CD4-positive, alpha-beta T cell treated with Interleukin-2 at 100 ng/mL for 4 hours (primary cell): ENCODE measurements around the gene MEOX2.

Experiments used
- DNase-seq: peaks from one replicate; pipeline ENCODE4 v3.0.0-alpha.2; 2020; ENCODE audit warnings: low spot score

The MEOX2 gene

DNA sequence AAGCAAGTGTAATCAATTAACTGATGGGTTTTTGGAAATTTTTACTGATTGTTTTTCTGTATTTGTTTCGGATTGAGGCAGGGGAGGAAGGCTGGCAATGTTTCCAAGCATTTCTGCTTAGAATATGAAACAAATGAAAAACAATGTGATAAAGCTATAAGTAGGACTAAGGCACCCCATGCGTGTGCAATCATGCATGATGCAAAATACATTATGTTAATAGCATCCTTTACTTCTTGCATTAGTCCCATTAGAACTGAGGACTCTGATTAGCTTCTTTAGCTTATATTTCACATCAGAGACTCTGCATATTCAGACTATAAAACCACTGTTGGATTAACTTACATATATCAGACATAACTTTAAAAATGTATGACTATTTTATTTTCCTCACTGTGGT, 76.0 kb downstream of the MEOX2 start:
- DNase-seq, result no peak

DNA sequence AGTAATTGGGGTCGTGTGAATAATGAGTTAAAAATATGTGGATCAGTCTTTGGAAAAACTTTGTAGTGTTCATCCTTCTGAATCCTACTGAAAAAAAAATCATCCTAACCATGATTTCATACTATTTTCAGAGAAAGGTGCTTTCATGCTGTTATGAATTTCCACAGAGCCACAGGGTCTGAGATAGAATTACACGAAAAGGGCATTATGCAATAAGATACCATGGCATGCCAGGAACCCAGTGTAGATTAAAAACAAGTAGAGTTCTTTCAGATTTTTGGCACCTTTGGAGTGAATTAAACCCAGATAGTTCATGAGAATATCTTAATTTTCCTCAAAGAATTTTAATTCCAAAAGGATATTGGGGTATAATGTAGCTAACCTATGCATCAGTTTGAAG, 77.2 kb downstream of the MEOX2 start:
- no peak for DNase-seq

DNA sequence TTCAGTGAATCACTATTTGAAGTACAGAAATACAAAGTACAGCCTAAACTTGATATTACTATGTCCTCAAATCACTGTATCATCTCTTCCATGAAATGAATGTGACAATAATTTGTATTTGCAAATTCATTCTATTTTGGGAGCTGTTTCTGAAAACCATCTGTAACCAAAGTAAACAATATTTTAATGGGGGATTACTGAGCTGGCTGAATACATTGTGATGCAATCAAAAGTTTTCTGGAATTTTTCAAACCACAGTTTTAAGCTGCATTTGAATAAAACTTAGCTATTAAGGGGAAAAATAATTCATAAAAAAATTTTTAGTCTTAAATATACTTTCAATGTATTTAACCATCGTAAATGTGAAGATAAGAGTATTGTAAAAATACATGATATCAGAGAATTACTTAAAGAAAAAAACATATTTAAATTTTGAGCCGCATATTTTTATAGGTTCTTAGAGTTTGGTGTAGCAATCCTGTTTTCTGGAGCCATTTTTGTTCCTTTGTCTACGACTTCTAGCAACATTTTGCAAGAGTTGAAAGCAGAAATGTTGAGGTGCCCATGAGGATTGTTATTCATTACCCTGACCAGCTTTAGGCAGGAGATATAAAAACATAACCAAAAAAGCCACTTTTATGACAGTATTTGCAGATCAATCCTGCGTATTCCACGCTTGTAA, 78.8 kb downstream of the MEOX2 start:
- DNase-seq, result no peak

DNA sequence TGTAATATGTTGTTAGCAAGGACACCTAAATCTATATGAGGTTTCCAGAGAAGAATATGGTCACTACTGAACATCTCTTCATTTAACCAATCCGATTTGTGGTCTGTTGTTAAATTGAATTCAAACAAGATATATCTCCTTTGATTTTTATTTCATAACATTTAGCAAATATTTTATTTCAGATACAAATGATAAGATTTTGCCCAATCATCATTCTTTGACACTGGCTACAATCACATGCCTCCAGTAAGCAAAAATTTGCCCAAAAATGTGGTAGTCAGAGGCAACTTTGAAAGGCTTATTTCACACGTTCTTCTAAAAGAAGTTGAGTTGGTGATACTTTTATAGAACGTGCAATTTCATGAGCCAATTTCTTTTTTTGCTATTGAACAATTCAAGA, 79.9 kb downstream of the MEOX2 start:
- no peak for DNase-seq

- DNase-seq, result no peak
These were observed 82.3 kb downstream of the MEOX2 start for GRCh38 chr7:15604166-15604565.

- no peak for DNase-seq
These were observed 83.4 kb downstream of the MEOX2 start for GRCh38 chr7:15603124-15603523.

GRCh38 chr7:15602236-15602635, 84.2 kb downstream of the MEOX2 start:
- no peak for DNase-seq

DNA sequence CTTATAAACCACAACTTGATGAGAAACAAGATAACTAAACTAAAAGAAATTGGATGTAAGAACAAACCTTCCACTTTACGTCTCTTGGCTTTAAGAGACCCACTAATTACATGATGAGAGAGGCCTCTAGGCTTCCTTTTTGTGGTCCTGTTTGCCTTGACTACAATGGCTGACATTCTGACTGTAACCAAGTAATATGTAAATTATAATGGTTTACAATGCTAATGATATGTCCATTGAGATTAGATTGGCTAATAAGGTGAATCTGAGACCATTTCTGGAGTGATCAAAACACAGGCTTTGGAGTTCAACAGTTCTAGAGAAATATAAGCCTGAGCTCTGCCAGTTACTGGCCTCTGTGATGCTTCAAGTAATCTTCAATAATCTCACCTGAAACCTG, 85.3 kb downstream of the MEOX2 start:
- DNase-seq, result no peak

DNA sequence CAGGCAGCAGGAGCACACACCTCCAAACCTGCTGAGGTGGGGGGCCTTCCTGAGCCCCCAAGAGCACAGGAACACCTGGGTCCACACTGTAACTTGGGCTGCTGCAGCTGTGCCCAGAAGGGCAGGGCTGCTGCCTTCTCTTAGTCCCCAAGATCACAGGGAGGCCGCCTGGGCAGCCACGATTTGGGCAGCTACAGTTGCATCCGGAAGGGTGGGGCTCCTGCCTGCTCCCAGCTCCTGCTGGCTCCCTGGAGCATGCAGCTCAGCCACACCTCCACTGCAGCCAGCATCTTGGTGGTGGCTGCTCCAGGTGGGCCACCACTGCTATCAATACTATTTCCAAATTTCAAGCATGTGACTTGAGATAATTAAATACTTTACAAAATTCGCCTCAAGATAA, 86.2 kb downstream of the MEOX2 start:
- no peak for DNase-seq

- DNase-seq, result no peak
These were observed 92.0 kb downstream of the MEOX2 start for GRCh38 chr7:15594461-15594860.

DNA sequence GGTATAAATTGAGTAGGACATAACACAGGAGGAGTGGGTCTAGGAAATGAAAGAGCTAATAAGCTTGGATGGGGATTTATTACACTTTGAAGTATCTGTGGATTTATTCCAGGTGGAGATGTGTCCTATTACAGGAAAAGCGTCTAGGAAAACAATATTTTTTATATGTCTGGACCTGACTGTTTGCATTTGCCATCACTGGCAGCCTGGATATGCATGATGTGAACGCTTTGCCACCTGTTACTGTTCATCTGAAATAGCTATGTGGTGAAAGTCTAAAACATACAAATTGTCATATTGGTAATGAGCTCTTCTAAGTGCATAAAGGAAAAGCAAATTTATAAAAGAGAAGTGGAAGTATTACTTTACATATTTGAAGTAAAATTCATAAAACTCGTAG, 93.1 kb downstream of the MEOX2 start:
- DNase-seq, result no peak

GRCh38 chr7:15586266-15586665, 100.2 kb downstream of the MEOX2 start:
- DNase-seq, result no peak

- no peak for DNase-seq
These were observed 101.9 kb downstream of the MEOX2 start for GRCh38 chr7:15584575-15584974.

DNA sequence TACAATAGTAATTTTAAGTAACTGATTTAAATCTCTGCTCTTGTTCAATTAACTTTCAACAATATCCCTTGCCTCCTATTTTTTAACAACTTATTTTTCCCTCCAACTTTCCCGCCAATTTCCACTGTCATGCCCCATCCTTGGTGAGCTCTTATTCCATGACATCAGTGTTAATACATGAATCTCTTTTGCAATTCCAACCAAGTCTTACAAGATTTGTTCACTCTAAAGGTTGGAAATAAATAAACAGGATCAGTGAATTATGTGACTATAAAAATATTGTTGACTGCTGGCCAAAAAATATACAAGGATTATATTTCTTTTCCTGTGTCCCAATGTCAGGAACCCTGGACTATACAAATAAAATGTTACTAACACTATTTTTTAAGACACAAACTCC, 103.7 kb downstream of the MEOX2 start:
- DNase-seq, result no peak

DNA sequence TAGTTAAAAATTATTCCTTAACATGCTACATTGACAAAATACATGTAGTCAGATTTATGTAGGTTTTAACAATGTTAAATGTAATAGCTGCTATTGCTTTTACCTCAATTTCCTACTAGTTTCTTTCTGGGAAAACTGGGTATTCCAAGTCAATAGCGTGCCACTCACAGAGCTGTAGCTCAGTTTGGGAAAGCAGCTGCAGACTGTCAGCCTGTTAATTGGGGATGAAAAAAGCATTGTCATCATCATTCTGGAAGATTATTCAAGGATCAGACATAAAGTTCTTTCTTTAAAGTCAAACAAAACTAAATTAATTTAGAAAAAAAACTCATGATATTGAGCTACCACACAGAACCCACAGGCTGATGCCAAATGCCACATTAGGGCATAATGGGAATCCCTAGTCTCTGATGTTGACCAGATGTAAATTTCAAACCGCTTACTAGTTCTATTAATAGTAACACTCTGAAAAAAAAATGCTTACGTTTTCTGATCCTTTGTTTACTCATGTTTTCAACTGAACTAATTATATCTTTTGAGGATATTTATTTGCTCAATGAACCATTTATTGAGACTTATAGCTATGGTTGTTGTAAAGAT, 105.0 kb downstream of the MEOX2 start:
- no peak for DNase-seq

GRCh38 chr7:15580604-15581351, 105.7 kb downstream of the MEOX2 start:
- DNase-seq, result no peak

GRCh38 chr7:15577600-15577999, 108.9 kb downstream of the MEOX2 start:
- no peak for DNase-seq

DNA sequence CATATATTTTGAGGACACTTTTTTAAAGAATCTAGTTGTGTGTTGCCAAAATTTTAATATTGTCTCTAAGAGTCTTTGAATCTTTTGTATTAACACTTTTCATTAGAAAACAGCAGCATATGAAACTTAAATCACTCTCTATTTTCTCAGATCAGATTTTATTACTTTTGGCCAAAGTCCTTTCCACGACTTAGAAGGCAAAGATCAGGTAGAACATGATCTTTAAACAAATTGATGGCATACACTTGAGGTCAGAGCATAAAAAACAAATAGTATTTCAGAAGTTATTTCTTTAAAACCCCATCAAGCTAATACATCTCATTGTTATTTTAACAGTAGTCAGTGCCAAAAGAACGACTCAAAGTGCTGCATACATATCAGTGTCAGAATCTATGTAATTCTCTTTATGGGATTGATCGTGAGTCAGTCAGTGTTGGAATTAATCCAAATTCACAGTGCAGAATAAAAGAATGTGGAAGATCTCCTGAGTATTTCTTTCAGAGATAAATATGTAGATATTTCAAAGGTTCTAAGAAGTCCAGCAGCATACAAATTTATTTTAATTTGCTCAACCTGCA, 115.1 kb downstream of the MEOX2 start:
- no peak for DNase-seq

- no peak for DNase-seq
These were observed 118.8 kb downstream of the MEOX2 start for GRCh38 chr7:15567652-15568051.

DNA sequence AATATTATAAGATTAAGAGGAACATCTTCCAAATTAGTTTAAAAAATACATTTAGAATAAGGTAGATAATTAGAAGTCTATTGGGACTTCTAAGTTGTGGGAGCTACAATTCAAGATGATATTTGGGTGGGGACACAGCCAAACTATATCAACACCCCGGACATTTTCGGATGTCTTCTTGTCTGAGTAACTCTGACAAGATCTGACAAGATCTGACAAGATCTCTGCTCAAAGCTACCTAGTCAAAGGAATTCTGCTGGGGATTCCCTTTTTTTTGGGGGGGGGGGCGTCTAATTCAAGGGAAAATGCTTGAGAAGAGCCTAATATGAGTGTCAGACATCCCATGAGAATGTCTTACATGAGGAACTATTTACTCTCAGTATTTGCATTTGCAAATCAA, 119.4 kb downstream of the MEOX2 start:
- DNase-seq, result no peak

GRCh38 chr7:15566476-15566875, 120.0 kb downstream of the MEOX2 start:
- DNase-seq, result no peak

DNA sequence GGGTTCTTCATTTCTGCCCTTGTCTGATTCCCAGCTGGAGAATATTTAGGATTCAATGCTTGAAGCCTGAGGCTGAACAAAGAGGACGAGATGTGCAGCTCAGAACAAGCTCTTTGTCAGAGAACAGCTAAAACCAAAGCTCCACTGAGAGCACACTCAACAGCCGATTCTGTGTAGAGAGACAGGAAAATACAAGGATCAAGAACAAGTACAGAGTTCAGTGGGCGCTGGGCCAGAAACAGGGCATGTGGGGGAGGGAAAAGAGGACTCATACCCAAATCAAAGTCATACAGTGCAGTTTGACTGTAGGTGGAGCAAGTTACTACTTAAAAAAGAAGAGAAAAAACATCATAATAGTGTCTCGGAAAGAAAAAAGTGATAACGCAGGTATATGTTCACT, 124.6 kb downstream of the MEOX2 start, which contains the start of gene AGMO:
Gene AGMO (minus strand): TSS at position 181 of the 400 bp plus-strand sequence.
- DNase-seq, result no peak
